Activated CD8-positive, alpha-beta memory T cell treated with anti-CD3 and anti-CD28 coated beads, Interleukin-2, amount 50 U/mL, for 4 hours (primary cell): Measurements from ENCODE around the gene ULBP3.

Source experiments
- DNase-seq: peaks from one replicate; pipeline ENCODE4 v3.0.0-alpha.2; 2020

Gene ULBP3

DNA sequence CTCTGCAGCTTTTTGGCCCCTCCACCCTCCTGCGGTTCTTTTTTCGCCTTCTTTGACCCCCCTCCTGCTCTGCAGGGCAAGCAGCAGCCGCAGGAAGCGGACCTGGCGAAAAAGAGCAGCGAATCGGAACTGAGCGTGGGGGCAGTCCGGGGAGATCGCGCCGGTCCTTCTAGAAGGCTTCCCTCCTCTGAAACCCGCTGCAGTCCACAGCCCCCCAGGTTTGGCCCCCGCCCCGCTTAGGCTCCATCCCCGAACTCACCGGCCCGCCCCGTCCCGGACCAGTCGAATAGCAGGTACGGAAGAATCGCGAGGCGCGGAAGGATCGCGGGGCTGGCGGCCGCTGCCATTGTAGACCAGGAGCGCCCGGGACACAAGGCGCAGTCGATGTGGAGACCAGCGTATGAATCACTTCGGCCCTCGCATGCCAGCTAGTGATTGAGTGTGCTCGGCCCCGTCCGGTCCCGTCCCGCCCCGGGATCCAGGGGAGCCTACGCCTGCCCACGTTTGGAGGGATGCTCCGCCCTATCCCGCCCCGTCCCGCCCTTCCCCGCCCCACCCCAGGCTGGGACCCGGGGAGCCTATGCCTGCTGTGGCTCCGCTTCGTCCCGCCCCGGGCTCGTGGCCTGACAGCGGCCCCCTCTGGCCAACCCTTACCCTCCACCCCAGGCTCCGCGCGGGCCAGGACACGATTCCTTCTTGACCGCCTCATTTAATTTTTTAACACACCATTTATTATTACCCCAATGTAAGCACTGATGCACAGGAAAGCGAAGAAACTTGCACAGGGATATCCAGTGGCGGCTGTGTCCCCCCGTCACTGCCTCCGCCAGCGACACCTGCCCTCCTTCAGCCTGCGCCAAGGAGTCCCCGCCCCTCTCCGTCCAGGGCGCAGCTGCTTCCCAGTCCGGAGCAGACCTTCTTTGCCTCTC lies at the start of gene ULBP3:
Gene ULBP3, minus strand, starts transcription at position 402 of the 929 bp plus-strand sequence. Its CDS starts 55 bp downstream, at position 347.
- DNase-seq = peak; percentile 65

DNA sequence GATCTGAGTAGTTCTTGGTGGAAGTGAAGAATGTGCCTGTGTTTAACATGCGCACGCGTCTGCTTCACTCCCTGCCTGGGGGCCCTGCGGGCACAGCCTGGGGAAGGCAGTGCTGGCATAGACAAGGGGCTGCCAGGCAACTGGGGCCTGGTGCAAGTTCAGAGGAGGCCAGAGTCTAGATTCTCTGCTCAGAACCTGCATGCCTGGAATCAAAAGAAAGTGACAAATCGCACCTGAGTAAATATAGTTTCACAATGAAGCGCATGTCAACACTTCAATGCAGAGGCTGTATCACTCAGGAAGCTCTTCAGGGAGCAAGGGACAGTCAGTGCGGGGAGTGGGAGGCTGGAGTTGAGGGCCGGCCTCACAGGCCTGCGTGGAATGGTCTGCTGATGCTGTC lies 49.7 kb upstream of the ULBP3 start:
- DNase-seq = no peak

- no peak for DNase-seq
Observed at GRCh38 chr6:150118203-150118602, 49.3 kb upstream of the ULBP3 start.

GRCh38 chr6:150116200-150116800 lies 47.4 kb upstream of the ULBP3 start:
- no peak for DNase-seq

GRCh38 chr6:150115769-150116168 lies 46.8 kb upstream of the ULBP3 start:
- DNase-seq = no peak

DNA sequence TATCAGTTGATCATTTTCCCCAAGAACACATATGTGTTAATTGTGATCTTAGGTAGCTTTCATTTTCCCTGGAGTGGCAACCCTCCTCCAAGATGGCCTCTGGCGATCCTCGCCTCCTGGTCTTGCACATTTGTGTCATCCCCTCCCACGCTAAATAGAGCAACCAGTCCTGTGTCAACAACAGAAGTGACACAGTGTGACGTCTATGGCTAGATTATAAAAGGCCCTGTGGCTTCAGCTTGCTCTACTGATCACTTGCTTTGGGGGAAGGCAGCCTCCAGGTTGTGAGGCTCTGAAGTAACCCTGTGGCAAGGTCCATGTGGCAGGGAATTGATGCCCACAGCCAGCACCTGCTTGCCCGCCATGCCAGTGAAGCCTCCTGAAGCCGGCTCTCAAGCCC lies 43.3 kb upstream of the ULBP3 start:
- DNase-seq = no peak

- DNase-seq = no peak
Observed at GRCh38 chr6:150102750-150103270, 33.9 kb upstream of the ULBP3 start.

DNA sequence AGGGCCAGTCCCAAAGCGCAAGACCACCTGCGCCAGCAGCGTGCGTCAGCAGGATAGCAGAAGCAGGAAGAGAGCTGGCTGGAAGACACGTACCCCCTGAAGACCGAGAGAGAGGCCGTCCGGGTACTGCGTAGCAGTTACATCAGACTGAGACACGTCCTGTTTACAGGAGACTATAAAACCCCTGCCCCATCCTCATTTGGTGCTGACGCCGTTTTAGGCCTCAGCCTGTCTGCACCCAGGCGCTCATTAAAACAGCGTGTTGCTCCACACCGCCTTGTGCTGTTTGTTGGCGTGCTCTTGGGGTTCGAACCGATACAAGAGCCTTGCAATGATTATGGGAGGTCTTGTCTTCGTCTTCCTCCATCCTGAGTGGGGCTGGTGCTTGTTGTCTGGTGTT lies 31.8 kb upstream of the ULBP3 start:
- no peak for DNase-seq

GRCh38 chr6:150099953-150100352 lies 31.0 kb upstream of the ULBP3 start:
- DNase-seq = no peak

DNA sequence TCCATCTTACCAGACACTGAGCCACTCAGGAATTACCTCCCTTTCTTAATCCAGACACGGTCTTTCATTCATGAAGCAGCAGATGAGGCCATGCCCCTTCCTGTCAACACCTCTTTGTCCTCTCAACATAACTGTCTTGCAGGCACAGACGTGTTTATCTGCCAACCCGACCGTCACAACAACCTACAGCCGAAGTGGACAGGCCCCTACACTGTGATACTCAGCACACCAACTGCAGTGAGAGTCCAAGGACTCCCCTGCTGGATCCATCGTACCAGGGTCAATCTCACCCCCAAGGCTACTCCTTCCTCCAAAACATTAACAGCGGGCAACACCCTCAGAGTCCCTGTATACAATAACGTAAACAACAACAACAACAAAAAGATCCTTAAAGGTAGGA lies 30.6 kb upstream of the ULBP3 start:
- no peak for DNase-seq

DNA sequence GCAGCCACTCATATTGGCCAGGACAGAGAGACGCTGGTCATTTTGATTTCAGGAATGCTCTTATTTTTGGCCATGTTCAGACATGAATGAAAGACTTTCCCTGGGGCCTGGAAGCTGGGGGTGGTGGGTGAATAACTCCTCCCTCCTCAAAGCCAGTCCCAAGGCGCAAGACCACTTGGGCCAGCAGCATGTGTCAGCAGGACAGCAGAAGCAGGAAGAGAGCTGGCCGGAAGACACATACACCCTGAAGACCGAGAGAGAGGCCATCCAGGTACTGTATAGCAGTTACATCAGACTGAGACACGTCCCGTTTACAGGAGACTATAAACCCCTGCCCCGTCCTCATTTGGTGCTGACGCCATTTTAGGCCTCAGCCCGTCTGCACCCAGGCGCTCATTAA lies 29.2 kb upstream of the ULBP3 start:
- DNase-seq = no peak

DNA sequence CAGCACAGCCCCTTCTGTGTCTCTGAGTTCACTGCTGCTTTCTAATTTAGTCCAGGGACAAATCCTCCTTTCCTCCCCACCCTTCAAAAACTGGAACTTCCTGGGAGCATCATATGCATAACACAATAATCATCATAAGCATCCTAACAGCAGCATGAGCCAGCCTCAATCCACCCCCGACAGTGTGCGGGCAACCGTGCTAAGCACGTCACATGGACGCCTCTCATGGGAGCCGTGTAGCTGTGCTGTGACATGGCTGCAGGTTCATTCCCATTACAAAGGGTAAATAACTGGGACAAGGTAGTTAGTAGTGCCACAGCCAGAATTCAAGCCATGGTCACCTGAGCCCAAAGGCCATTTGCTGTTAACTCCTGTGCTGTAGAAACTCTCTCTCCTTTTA lies 24.5 kb upstream of the ULBP3 start:
- DNase-seq = no peak

GRCh38 chr6:150091476-150091875 lies 22.6 kb upstream of the ULBP3 start:
- DNase-seq = no peak

- DNase-seq = no peak
Observed at GRCh38 chr6:150090328-150090727, 21.4 kb upstream of the ULBP3 start.

DNA sequence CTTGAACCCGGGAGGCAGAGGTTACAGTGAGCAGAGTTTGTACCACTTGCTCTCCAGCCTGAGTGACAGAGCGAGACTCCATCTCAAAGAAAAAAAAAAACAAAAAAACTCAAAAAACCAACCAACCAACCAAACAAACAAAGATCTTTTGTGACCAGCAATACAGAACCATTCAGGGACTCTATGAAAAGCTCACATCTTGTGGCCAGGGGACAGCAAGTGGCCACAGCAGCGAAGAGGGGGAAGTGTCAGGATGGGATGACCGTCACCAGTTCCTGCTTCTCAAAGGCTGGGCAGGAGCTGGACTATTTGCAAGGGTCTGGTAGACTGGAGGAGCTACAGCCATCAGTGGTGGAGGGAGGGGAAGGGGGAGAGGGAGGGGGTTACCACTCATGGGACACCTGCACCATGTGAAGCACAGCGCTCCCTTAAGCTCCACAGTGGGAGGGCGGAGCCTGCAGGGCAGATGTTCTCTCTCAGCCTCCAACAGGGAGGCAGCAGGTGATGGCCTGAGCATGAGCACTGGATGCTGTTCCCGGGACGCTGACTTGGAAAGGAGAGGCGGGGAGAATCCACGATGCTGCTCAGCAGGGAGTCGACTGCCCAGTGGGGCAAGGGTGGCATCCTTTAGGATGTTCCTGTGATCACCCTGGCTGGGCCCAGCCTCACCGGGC lies 19.7 kb upstream of the ULBP3 start:
- DNase-seq = no peak

DNA sequence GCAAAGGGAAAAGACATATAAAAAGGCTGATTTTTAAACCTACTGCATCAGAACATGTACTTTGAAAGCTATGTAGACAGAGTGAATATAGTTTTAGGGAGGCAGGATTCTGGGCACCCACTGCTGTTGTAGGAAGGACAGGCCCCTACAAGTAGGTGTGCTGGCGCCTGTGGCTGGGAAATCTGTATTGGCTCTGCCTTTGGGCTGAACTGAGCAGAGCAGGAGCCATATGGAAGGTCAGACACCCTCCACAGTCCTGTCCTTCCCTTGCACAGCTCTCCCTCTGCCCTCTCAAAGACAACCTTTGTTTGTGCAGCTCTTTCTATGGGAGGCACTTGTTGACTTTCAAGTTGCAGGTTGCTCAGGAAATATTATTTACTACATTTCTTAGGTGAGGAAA lies 18.4 kb upstream of the ULBP3 start:
- DNase-seq = no peak

DNA sequence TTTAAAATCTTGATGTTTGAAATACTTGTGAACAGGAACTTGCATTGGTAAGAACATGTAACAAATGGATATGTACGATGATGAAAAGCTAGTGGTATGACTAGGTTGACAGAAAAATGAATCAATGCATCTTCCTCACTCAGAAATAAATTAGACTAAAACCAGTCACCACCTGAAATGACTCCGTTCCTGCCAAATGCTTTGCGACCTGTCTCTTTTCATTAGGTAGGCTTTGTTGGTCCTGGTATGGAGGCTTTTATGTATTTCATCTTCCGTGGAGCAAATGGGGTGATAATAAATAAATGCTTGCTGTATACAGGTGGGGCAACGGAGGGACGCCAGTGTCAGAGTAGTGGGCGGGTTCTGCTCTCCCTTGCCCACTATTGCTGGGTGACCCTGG lies 17.1 kb upstream of the ULBP3 start:
- DNase-seq = no peak

- DNase-seq = no peak
Observed at GRCh38 chr6:150084426-150084825, 15.5 kb upstream of the ULBP3 start.

- DNase-seq = no peak
Observed at GRCh38 chr6:150083839-150084238, 14.9 kb upstream of the ULBP3 start.

GRCh38 chr6:150081702-150082101 lies 12.8 kb upstream of the ULBP3 start:
- no peak for DNase-seq

DNA sequence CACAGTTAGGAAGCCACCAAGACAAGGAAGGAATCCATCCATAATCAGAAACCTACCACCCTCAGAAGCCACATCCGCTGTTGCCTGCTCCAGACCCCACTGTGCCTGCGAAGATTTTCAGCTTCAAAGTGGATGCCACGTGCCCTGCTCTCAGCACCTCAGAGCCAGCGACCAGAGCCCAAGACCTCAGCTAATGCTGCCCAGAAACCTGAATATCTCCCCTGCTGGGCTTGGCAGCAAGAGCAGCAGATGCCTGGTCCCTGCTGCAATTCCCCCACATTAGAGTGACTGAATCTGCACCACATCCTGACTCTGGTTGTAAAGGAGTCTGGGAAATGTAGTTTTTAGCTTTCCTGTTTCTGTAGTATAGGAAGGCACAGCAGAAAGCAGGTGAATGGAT lies 10.7 kb upstream of the ULBP3 start:
- no peak for DNase-seq

- DNase-seq = no peak
Observed at GRCh38 chr6:150078788-150079187, 9.9 kb upstream of the ULBP3 start.

DNA sequence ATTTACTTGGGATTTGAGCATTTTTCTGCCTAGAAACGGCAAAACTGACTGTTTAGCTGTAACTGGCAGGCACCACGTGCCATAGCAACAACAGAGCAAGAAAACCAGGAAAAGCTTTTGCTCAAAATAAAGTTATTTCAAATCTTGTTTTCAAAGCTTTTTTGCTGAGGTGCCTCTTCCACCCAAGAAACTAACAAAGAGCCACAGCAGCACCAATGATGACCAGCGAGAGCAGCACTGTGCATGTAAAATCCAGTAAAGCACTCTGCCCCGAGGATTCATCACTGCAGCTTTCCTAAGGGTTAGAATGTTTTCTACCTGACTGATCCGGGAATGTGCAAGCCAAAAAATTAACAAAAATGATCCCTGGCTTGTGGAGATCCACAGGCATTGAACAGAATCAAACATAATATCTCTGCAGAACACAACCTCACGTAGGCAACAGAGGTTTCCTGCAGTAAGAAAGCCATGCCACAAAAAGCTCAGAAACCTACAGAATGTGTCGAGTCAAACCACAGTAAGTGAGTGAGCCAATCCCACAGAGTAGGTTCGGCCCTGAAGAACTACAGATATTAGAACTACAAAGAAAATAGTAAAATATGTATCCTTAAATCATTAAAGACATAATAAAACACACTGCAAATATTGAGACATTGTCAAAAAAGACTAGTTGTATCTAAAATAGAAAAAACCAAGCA lies 7.4 kb upstream of the ULBP3 start:
- no peak for DNase-seq
